ENCODE data around the gene KRTAP12-2.

DNA sequence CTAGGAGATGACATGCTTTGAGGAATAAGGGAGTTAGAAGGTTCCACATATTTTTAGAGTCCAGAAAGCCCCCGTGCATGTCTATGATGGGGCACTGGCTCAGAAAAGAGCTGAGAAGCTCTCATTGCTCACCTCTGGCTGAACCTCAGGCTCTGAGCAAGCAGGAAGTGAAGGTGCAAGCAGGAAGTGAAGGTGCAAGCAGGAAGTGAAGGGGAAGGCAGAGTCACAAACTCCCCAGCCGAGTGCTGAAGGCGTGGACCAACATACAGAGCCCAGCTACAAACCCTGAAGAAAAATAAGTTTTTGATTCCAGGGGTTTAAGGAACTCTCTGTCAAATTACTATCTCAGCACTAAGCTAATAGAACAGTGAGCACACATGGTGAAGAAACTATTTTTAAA lies 47.8 kb downstream of the KRTAP12-2 start:
- TF ChIP-seq POLR2A (IDR thresholded peaks at IDR 0.05; ENCODE audit: low read depth), result no peak
- TF ChIP-seq, protein P1, sequence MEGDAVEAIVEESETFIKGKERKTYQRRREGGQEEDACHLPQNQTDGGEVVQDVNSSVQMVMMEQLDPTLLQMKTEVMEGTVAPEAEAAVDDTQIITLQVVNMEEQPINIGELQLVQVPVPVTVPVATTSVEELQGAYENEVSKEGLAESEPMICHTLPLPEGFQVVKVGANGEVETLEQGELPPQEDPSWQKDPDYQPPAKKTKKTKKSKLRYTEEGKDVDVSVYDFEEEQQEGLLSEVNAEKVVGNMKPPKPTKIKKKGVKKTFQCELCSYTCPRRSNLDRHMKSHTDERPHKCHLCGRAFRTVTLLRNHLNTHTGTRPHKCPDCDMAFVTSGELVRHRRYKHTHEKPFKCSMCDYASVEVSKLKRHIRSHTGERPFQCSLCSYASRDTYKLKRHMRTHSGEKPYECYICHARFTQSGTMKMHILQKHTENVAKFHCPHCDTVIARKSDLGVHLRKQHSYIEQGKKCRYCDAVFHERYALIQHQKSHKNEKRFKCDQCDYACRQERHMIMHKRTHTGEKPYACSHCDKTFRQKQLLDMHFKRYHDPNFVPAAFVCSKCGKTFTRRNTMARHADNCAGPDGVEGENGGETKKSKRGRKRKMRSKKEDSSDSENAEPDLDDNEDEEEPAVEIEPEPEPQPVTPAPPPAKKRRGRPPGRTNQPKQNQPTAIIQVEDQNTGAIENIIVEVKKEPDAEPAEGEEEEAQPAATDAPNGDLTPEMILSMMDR (IDR thresholded peaks at IDR 0.05), result no peak
